GM21367 (cell line): ENCODE measurements around the gene ARHGAP31.
"Not testable (repeated sequence)": the region's sequence is repeated elsewhere in the genome, so short reads cannot be mapped to it uniquely, and the experiment has no call there.

Experiments used
- ATAC-seq: cut with Tn5 transposase; IDR thresholded peaks from one replicate; pipeline ENCODE4 v1.9.1; 2021; ENCODE audit not compliant: unreplicated experiment

The ARHGAP31 gene, protein sequence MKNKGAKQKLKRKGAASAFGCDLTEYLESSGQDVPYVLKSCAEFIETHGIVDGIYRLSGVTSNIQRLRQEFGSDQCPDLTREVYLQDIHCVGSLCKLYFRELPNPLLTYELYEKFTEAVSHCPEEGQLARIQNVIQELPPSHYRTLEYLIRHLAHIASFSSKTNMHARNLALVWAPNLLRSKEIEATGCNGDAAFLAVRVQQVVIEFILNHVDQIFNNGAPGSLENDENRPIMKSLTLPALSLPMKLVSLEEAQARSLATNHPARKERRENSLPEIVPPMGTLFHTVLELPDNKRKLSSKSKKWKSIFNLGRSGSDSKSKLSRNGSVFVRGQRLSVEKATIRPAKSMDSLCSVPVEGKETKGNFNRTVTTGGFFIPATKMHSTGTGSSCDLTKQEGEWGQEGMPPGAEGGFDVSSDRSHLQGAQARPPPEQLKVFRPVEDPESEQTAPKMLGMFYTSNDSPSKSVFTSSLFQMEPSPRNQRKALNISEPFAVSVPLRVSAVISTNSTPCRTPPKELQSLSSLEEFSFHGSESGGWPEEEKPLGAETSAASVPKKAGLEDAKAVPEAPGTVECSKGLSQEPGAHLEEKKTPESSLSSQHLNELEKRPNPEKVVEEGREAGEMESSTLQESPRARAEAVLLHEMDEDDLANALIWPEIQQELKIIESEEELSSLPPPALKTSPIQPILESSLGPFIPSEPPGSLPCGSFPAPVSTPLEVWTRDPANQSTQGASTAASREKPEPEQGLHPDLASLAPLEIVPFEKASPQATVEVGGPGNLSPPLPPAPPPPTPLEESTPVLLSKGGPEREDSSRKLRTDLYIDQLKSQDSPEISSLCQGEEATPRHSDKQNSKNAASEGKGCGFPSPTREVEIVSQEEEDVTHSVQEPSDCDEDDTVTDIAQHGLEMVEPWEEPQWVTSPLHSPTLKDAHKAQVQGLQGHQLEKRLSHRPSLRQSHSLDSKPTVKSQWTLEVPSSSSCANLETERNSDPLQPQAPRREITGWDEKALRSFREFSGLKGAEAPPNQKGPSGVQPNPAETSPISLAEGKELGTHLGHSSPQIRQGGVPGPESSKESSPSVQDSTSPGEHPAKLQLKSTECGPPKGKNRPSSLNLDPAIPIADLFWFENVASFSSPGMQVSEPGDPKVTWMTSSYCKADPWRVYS (N-terminal part only)

DNA sequence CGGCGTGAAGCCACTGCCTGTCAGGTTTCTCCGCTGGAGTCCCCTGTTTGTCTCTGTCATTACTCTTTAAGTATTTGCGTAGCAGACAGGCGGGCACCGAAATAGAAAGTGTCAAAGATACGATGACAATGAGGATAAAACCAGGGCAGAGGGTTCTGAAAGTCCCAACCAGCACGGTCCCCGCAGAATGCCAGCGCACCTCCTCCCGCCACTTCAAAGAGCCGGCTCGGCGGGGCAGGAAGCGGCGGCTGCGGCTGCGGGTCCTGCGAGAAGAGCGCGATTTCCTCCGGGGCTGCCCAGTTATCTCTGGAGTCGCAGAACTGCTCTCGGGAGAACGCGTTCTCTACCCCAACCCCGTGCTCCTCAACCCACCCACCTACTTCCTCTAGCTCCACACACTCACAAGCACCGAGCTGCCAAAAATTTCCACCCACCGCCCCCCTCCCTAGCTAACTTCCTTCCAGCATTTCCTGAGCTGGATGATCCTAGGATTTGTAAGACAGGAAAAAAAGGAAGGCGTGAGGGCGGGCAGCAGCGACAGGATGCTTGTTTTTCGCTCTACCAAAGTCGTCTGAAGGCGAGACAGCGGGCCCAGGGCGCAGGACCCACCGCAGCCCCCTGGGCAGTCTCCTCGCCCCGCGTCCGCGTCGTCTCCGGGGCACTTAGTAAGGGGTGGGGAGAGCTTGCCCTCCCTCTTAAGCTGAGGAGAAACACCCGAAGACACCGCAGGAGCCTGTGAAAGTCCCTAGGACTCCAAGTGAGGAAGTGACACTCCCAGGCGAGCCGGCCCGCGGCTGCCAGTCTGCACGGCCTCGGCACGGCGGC is at the start of gene ARHGAP31:
Gene ARHGAP31, plus strand, starts transcription at position 513 of the 825 bp plus-strand sequence. CDS start 522 bp downstream, outside the sequence.
- ATAC-seq, result peak; percentile 65

DNA sequence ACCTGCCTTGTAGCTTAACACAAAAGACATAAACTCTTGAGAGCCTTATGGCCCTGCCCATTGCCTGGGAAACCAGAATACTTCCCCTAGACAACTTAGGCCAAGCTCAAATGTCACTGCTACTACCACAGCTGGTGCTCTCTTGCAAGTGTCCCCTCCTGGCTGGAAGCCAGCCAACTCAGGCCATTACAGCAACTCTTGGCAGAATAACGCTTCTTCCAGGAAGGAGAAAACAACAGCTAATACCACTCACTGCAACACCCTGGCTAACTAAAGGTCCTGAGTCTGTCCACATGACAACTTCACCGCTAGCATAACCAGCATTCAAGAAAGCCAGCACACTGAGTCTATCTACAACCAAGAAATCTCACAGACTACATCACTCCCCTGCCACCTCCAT is 48.4 kb upstream of the ARHGAP31 start:
- no peak for ATAC-seq

DNA sequence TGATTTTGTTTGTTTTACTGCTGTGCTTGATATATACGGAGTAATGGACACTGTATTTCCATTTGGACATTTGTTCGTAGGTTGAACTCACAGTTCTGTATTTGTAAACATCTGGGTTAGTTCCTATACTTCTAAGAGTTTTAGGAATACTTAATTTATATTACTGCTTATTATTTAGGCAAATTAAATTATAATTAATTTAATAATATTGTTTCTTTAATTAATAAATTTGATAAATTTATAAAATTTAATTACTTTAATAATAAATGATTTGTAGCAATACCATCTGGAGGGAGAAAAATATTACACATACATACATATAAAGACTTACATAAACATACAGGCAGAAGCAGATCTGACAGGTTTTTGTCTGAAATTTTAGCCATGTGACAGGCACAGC is 39.0 kb upstream of the ARHGAP31 start:
- ATAC-seq, result no peak

DNA sequence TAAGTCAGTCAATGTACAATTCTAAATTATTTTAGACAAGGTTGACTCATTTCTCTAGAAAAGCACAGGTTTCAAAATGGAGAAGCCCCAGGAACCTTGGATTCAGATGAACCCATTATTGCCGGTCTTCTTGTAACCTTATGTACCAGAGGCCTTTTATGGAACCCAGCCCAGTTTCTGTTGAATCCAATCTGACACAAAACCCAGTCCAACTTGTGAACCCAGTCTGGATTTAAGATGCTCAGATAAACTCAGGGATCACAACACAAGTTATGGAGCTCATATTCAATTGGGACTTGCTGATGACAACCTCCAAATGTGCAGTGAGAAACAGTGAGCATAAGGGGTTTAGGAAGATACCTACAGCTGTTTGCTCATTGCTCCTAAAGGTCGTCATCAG is 37.1 kb upstream of the ARHGAP31 start:
- ATAC-seq, result no peak

DNA sequence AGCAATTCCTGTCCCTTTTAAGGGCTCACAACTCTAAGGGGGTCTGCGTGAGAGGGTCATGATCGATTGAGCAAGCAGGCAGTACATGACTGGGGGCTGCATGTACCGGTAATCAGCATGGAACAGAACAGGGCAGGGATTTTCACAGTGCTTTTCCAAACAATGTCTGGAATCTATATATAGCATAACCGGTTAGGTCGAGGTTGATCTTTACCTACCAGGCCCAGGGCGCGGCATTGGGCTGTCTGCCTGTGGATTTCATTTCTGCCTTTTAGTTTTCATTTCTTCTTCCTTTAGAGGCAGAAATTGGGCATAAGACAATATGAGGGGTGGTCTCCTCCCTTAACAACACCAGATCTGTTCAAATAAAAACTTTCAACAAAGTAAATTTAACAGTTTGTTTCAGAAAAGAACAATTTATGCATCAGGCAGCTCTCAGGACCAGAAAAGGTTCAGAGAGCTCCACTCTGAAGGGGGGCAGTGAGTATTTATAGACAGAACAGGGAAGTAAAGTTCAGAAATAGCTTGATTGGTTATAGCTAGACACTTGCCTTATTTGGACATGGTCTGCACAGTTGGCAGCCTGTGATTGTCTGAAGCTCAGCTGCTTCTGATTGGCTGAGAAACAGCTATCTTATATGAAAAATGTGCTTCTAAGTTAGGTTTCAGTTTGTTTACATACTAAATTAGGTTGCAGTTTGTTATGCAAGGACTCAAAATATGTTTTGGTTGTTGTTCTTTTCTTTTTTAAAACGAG is 36.4 kb upstream of the ARHGAP31 start:
- ATAC-seq, result peak; percentile 86

DNA sequence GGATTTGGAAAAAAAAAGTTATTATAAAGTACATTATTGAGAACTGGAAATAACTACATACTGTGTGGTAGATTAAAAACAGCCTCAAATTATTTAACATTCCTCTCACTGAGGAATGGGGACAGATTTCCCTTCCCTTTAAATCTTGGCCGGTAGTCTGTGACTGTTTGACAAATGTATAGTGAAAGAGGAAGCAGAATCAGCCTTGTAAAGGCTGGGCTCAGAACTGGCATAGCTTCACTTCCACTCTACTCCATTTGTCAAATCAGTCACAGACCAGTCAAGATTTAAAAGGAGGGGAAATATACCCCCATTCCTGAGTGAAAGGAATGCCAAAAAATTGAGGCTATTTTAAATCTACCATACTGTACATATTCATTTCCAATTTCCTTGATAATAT is 35.3 kb upstream of the ARHGAP31 start:
- peak; percentile 71 for ATAC-seq

DNA sequence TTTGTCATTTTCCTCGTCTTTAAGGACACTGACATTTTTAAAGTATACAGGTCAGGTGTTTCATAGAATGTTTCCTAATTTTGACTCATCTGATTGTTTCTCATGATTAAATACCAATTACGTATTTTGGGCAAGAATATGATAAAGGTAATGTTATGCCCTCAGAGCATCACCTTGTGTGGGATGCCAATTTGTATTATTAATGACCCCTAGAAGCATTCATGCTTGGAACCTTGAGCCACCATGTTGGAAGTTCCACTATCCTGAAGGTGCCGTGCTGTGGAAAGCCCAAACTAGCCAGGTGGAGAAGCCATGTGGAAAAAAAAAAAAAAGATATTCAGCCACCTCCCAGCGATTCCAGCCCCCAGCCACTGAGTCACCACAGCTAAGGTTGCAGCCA is 34.4 kb upstream of the ARHGAP31 start:
- ATAC-seq, result no peak

DNA sequence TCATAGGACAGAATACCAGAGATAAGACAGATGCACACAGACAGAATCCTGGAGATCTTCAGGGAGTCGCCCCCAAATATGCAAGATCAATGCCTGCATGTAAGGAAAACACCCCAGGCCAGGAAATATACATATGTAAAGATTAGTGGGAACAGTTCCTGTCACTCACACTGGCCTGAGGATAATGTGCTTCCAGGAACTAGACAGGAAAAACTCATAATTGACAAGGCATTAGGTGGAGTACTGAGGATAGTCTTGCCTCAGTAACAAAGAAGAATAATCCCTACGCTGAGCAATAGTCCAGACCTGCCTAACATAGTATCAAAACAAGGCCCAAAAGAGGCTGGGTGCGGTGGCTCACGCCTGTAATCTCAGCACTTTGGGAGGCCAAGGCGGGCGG is 33.1 kb upstream of the ARHGAP31 start:
- ATAC-seq, result no peak

DNA sequence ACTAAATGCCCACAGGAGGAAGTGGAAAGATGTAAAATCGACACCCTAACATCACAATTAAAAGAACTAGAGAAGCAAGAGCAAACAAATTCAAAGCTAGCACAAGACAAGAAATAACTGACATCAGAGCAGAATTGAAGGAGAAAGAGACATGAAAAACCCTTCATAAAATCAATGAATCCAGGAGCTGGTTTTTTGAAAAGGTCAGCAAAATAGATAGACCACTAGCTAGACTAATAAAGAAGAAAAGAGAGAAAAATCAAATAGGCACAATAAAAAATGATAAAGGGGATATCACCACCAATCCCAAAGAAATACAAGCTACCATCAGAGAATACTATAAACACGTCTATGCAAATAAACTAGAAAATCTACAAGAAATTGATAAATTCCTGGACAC is 24.0 kb upstream of the ARHGAP31 start:
- ATAC-seq, result not testable (repeated sequence)

DNA sequence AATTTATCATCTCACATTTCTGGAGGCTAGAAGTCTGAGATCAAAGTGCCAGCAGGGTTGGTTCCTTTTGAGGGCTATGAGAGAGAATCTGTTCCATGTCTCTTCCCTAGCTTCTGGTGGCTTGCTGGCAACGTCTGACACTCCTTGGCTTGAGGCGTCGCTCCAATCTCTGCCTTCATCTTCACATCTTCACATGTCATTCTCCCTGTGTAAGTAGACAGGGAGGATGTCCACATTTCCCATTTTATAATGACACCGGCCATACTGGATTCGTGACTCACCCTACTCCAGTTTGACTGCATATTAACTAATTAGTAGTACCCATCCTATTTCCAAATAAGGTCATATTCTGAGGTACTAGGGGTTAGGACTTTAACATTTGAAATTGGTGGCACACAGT is 17.5 kb upstream of the ARHGAP31 start:
- no peak for ATAC-seq

DNA sequence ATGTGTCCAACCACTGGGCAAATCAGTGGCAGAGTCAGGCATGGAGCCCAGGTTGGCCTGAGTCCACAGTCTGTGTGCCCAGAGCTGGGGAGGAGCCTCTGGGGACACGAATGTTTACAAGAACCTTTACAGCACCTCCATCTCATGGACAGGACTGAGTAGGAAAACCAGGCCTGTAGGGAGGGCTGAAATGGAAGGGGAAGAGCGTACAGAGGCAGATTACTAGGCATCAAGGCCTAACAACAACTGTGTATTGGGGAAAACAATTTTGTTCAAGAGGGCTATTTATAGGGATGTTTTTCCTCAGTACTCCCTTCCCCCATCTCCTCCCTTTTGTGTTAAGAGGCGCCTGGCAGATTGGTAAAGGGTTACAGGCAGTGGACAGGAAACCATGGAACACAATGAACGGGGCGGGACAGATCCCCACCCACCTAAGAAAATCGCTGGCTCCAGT is 15.1 kb upstream of the ARHGAP31 start:
- no peak for ATAC-seq

DNA sequence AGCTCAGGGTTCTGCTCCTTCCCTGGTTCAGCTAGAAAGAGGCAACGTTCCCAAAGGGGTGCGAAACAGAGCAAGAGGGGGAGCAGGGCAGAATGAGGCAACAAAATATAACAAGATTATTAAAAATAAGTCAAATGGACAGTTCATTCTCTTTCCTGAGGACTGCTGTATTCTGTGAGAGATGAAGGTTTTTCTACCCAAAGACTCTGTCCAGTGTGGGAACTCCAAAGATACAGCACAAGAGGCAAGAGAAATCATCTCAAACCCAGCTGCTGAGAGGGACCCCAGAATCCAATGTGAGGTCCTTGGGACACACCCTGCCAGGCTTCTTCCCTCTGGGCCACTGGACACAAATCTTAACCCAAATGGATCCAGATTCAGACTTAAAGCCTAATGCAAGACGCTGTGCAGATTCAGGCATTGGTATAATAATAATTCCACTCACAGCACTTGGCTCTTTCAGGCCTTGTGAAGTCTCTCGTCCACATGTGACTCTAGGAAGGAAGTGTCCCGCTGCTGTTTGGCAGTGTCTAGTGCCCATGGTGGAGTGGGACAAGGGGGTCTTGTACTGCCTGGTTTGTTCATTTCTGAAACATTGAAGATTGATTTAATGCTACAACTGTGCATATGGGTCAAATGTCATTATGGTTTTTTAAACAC is 14.5 kb upstream of the ARHGAP31 start:
- no peak for ATAC-seq

DNA sequence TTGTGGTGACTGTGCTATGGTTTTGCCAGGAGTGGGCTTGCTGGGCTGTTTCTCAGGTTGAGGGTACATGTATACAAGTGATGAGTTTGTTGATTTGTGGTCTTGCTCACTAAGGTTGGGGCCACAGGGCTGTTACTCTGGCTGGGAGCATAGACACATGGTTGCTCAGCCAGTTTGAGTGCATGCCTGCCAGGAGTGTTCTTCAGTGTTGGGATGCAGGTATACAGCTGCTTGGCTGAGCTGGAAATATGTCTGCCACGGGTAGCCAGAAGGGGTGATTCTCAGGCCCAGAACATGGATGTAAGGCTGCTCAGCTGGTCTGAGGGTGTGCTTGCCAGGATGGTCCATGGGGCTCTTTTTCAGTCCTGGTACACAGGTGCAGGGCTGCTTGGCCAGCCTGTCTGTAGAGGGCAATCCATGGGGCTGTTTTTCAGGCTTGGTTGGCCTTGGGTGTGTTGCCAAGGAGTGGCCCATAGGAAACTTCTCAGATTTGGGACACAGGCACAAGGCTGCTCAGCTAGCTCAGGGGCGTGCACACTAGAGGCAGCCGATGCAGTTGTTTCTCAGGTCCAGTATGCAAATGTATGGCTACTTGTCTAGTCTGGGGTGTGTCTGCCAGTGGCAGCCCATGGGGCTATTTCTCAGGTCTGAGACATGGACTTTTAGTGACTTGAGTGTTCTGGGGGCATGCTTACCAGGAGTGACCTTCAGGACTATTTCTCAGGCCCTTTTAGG is 5.3 kb upstream of the ARHGAP31 start:
- ATAC-seq, result no peak

DNA sequence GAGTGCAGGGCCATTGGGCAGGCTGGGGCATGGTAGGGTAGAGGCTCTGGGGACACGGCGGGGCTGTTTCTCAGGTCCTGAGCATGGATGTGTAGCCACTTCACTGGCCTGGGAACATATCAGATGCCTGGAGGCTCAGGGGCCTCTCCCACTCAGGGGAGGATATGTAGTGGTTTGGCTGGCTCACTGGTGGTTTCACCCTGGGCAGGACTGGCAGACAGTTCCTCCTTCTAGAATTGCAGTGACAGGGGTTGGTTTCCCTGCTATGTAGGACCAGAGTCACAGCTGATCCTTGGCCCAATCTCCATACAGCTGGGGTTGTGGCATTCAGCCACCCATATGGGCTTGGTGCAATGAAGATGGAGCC is 4.8 kb upstream of the ARHGAP31 start:
- ATAC-seq, result no peak

DNA sequence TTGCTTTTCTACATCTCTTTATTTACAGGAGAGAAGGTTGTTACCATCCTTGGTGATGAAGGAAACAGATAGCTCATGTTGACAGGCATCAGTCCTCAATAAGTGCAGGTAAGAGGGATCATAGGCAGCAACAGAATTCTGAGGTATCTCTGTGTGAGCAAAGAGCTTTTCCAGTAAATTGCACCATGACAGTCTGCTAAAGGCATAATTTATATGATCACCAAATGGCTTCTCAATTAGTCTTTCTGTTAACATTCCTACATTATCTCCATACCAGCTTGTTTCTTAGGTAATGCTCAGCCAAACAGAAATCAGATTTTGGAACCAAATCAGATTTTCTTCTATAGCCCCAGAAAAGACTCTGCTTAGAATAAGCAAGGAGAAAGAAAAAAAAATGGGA is 3.6 kb upstream of the ARHGAP31 start:
- ATAC-seq, result no peak

DNA sequence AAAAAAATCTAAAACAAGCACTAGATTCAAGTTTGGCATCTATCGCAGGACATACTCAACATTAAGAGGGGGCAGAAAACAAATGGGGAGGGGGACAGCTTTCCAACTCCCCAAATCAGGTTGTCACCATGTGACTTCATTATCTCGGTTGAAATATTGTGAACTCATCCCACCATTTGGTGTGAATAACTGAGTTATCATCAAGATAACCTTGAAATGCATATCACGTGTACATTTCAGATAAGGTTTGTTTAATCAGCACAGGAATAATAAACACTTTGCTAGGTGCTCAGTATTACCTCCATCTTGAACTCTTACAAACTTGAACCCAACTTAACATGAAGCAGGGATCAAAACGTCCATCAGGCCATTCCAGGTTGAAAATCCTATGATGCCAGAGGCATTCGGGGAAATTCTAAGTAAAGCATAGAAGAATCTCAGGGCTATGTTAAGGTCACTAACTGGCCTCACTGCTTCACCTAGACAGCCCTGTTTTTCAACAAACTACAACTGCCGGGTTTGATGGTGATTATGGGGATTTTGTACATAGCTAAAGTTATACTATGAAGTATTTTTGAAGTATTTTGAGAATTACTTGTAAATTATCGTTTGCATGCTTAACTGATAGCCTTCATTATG is 3.0 kb upstream of the ARHGAP31 start:
- no peak for ATAC-seq

DNA sequence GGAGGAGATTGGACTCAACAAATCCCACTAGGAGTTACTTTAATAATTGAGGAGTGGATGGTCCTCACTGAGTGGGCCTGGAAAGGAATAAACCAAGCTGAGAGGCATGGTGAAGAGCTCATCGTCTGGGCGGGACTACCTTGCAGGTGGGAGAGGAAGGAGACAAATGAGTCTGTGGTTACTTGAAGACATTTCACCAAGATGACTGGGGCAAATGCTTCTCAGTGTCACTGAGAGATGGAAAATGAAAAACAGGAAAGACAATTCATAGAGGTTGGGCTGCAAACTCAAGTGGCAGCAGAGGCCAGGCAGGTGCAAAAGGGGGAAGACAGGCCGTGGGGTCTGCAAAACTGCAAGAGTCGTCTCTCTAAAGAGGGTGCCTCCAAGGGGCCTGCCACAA is 1.5 kb upstream of the ARHGAP31 start:
- ATAC-seq, result no peak
